SKM-1 treated with dmso at 0.1 percent for 144 hours (cell line): ENCODE measurements around the gene OR8D1.
"Not testable (repeated sequence)": the region's sequence is repeated elsewhere in the genome, so short reads cannot be mapped to it uniquely, and the experiment has no call there.

Source experiments
- DNase-seq: peaks from one replicate; lab custom pipeline; 2025; ENCODE audit not compliant: unreplicated experiment; lab: John Stamatoyannopoulos, UW

The OR8D1 gene

DNA sequence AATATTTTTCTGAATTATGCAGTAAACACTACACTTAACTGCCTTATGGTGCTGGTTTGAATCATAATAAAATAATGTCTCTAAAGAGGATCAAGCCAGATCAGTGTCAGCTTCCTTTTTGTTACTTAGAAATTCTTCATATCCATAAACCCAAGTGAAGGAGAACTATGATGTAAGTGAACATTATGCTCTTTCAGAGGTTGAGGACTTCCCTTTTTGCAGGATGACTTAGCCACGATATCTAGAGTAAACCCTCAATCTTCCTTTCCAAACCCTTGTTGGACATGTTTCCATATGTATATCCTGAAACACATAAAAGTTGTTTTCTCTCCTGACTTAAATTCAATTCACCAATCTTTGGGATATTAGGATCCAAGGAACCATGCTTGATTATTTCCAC, 19.1 kb downstream of the OR8D1 start:
- DNase-seq, result peak; percentile 79

DNA sequence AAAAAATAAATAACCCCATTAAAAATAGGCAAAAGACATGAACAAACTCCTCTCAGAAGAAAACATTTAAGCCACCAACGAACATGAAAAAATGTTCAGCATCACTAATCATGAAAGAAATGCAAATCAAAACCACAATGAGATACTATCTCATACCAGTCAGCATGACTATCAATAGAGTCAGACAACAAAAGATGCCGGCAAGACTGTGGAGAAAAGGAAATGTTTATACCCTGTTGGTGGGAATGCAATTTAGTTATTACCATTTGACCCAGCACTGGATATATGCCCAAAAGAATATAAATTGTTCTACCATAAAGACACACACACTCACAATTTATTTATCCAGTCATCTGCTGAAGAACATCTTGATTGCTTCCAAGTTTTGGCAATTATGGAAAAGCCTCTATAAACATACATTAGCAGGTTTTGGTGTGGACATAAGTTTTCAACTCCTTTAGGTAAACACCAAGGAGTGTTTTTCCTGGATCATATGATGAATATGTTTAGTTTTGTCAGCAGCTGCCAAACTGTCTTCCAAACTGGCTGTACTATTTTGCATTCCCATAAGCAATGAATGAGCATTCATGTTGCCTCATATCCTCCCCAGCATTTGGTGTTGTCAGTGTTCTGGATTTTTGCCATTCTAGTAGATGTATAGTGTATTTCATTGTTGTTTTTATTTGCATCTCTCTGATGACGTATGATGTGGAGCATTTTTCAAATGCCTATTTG, 28.0 kb downstream of the OR8D1 start:
- DNase-seq, result no peak

DNA sequence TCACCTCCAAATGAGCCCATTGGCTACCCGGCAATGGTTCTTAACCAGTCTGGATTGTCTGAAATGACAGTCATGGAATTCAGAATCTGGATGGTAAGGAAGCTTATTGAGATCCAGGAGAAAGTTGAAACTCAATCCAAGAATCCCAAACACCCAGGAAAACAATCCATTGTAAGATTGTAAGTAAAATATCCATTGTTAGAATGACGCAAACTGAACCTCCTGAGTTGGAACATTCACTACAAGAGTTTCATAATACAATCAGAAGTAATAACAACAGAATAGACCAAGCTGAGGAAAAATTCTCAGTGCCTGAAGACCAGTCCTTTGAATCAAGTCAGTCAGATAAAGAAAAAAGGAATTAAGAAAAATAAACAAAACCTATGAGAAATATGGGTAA, 35.5 kb downstream of the OR8D1 start:
- DNase-seq, result no peak

DNA sequence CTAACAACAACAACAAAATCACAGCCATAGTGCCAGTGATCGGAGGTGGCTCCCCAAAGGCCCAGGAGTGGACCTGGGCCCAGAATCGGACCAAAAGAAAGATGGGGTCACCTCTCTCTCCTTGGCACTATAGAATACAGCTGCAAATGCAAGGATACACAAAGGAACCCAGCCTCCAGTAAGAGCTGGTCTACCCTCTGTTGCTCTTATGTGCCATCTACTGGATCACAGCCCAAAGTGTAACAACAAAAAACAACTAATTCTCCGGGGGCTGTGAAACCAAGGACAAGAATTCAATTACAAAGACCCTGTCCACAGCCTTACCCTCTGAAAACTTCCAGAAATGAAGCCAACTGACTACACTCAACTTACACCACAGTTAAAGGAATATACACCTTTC, 35.9 kb downstream of the OR8D1 start:
- no peak for DNase-seq

GRCh38 chr11:124277207-124277606, 36.5 kb downstream of the OR8D1 start:
- no peak for DNase-seq

- DNase-seq, result no peak
These were observed 37.7 kb downstream of the OR8D1 start for GRCh38 chr11:124276081-124276480.

DNA sequence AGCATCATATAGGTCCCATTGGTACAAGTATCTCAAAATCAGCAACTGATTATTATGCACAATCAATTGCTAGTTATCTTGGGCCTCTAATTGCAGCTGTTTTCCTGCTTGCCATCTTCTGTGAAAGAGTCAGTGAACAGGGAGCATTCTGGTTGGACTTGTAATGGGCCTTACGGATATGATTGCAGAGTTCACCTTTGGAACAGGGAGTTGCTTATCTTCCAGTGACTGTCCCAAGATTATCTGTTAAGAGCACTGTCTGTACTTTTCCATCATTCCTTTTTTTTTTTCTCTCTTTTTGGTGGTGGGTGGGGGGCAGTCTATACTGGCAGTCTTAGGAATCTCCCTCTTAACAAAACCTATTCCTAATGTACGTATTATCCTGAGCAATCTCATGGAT, 39.7 kb downstream of the OR8D1 start:
- no peak for DNase-seq

DNA sequence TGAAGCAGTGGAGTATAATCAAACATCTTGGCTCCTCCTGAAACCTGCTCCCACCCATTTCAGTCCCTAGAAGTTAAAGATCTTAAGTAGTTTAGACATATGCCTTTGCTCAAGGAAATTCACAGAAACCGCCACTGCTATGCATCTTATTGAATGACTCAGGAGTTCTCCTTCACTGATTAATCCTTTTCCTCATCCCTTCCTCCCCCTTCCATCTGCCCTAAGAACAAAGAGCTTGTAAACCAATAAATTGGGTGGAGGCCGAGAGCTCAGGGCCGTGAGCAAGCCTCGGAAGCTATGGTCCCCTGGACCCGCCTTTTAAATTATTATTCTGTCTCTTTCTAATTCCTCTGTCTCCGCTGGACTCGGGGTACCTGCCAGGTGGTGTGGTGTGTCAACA, 42.9 kb downstream of the OR8D1 start:
- not testable (repeated sequence) for DNase-seq

DNA sequence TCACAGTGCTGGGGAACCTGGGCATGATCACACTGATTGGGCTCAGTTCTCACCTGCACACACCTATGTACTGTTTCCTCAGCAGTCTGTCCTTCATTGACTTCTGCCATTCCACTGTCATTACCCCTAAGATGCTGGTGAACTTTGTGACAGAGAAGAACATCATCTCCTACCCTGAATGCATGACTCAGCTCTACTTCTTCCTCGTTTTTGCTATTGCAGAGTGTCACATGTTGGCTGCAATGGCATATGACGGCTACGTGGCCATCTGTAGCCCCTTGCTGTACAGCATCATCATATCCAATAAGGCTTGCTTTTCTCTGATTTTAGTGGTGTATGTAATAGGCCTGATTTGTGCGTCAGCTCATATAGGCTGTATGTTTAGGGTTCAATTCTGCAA, 48.7 kb downstream of the OR8D1 start:
- DNase-seq, result not testable (repeated sequence)

- no peak for DNase-seq
These were observed 57.7 kb downstream of the OR8D1 start, which contains the start of gene OR8G5 for GRCh38 chr11:124256076-124256475. Gene OR8G5, plus strand, starts transcription at chr11:124256376. Its CDS starts 8,556 bp downstream, at chr11:124264932.
